ENCODE data around the gene PTPRN2.

Gene PTPRN2

DNA sequence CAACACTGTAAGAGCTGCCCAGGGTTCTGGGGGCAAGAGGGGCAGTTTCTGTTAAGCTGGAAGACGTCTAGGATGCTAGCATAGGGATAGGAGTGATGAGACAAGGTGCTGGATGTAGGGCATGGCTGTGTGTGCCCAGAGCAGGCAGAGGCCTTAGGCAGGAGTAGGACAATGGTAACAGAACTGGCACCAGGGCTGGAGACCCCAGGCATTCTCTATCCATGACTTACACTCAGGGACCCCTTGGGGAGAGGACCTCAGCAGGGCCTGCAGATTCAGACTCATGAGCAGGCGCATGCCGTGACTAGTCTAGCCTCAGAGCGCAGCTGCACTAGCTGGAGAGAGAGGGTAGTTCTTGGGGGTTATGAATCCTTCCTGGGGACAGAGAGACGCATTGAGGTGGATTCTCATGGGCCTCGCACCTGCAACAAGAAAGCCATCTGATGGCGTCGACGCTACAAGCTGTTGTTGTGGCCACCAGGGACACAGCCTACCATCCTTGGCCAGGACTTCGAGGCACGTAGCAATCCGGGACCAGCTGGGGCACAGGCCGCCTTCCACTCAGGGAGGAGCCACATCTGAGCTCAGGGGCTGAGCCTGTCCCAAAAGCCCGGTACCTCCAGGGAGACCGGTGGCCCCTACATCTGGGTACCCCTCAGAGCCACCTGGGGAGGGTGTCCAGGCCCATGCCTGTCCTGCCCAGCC lies 474.1 kb downstream of the PTPRN2 start:
- DNase-seq (ENCODE audit: low read depth): no peak

DNA sequence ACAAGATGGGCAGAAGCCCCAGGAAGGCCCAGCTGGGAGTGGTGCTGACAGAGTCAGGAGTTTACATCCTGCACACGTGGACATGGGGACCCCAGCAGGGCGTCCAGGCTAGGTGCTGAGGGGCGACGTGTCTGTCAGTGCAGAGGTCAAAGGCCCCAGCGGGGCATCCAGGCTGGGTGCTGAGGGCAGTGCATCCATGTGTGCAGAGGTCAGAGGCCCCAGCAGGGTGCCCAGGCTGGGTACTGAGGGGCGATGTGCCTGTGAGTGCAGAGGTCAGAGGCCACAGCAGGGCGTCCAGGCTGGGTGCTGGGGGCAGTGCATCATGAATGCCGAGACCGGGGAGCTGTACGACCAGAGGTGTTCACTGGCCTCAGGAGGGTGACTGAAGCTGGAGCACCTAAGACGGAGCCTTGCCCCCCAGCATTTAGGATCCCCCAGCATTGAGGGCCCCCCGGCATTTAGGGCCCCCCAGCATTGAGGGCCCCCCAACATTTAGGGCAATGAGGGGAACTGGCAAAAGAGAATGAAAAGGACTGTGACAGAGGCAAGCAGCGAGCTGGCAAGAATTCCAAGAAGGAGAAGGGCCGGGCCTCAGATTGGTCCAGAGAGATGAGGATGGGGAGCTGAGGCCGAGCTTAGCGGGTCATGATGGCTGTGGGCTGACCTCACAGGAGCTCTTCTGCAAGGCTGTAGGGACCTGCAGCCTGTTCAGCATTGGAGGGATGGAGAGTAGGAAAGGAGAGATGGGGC lies 474.9 kb downstream of the PTPRN2 start:
- no peak for DNase-seq (ENCODE audit: low read depth)

DNA sequence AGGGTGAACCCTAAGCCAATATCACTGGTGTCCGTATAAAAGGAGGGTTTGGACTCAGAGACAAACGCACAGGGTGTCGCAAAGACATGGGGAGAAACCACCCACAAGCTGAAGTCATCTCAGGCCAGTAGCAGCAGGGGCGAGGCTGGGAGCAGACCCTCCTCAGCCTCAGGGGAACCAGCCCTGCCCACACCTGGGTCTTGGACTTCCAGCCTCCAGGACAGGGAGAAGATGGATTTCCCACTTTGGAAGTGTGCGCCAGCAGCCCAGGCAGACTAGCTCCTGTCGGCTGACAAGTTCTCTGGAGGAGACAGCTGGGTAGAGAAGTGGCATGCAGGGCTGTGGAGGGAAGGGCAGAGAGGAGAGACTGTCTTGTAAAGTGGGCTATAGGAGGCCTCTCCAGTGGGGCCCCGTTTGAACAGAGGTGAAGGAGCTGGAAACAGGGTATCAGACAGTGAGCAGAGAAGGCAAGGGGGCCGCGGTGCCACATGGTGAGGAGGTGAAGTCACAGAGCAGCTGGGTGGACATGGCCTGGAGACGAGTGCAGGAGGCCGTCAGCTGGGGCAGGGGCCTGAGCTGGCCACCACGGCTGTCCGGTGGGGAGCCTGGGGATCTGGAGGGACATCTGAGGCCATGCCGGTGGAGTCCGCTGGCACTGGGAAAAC lies 475.6 kb downstream of the PTPRN2 start:
- no peak for DNase-seq (ENCODE audit: low read depth)

DNA sequence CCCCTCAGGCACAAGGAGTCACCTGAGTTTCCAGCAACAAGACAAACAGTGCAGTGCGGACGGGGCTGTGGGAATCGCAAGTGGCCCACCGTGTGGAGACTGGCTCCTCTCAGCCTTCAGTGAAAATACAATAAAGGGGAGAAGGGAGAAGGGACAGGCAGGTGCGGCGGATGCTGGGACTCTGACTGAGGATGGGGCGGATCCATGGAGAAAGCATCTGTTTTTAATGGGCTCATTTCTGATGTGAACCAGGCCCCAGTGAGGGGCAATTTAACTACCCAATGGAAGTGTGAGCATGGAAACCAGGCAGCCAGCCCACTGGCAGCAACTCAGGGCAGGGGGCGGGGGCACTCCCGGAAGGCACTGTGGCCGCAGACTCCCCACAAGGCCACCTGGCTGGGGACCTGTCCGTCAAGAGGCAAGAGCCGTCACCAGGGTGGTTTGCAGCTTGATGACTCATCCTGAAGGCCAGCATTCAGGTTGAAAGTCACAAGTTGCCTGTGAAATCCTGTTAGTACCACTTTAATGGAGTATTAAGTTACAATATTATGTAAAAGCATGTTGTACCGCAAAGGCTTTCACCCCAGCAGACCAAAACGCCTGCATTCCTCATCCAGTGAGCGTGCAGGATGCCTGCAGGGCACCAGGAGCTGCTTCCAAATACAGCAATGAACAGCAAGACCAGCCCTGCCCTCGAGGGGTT lies 476.4 kb downstream of the PTPRN2 start:
- DNase-seq (ENCODE audit: low read depth): no peak

DNA sequence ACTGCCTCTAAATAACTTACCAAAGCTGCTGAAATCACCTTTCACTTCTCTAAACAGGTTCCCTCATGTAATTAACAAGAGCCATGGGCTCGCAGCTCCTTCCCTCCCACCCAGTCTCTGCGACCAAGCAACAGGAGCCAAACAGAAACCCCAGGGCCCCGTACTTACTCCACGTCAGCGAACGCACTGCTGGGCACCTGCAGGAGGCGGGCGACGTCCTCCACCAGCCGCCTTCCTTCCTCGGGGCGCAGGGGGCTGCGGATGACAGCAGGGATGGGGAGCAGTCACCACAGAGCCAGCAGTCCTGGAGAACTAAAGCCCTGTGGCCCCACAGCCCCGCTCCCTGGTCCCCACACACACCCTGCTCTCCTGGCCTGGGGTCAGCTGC lies 477.0 kb downstream of the PTPRN2 start:
- DNase-seq (ENCODE audit: low read depth): no peak

DNA sequence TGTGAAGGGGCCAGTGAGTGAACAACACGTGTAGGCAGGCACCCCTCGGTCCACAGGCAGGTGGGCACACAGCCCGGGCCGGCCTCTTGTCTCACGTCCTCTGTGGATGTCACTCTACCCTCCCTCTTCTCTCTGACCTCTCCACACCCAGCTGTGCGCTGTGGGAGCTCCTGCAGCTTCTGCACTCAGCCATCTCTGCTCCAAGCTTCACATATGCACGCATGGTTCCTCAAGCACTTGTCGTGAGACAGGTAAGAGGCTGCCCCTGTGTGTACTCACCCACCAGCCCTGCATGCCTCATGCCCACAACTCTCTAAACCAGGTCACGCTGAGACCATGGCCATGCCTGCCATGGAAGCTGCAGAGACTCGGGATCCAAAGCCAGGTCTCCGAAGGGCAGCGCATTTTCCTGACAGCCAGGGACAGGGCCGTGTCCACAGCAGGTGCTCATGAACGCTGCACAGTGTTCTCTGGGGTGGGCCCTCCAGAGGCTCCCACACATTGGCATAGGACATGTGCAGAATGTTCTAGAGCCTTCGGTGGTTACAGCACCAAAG lies 477.5 kb downstream of the PTPRN2 start:
- no peak for DNase-seq (ENCODE audit: low read depth)

DNA sequence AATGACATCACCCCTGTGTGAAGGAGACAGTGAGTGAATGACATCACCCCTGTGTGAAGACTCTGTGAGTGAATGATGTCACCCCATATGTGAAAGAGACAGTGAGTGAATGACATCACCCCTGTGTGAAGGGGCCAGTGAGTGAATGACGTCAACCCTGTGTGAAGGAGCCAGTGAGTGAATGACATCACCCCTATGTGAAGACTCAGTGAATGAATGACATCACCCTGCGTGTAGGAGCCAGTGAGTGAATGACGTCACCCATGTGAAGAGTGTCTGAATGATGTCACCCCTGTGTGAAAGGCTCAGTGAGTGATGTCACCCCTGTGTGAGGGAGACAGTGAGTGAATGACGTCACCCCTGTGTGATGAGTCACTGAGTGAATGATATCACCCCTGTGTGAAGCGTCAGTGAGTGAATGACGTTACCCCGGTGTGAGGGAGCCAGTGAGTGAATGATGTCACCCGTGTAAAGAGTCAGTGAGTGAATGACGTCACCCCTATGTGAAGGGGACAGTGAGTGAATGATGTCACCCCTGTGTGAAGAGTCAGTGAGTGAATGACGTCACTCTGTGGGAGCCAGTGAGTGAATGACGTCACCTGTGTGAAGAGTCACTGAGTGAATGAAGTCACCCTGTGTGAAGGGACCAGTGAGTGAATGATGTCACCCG lies 478.1 kb downstream of the PTPRN2 start:
- no peak for DNase-seq (ENCODE audit: low read depth)

DNA sequence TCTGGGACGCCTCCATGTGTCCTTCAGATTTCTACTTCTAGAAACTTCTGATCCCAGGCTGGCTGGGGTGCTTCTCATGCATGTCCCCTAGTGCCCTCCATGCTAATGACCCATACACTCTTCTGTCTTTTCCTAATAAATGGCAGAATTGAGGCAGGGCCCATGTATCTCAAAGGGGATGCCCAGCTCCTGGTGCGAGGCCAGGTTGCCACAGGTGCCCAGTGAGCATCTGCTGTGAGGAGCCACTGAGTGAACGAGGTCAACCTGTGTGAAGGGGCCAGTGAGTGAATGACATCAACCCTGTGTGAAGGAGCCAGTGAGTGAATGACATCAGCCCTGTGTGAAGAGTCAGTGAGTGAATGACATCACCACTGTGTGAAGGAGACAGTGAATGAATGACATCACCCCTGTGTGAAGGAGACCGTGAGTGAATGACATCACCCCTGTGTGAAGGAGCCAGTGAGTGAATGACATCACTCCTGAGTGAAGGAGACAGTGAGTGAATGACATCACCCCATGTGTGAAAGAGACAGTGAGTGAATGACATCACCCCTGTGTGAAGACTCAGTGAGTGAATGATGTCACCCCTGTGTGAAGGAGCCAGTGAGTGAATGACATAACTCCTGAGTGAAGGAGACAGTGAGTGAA lies 478.9 kb downstream of the PTPRN2 start:
- no peak for DNase-seq (ENCODE audit: low read depth)

DNA sequence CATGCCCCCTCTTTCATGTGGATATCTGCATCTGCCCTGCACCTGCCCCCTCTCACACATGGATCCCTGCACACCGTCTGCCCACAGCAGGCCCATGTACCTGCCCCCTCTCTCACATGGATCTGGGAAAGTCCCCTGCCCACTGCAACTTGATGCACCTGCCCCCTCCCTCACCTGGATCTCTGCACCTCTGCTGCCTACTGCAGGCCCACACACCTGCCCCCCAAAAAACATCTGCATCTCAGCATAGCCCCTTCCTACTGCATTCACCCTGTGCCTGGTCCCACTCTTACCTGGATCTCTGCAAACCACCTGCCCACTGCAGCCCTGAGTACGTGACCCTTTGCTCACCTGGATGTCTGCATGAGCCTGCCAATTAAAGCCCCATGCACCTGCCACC lies 479.8 kb downstream of the PTPRN2 start:
- DNase-seq (ENCODE audit: low read depth): no peak

DNA sequence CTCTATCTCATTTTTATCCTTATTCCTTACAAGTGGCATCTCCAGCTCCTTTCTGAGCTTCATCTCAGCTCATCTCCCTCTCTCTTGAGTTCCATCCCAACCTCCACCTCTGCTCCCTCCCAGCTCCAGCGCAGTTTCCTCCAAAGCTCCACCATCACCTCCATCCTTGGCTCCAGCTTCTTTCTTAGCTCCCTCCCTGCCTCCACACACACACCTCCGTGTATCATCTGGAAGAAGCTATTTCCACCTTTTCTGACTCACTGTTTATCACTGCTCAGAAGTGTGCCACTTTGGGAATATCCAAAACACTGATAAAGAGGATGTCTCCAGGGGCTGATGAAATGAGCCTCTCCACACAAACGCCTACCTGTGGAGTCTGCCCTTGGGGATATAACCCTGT lies 481.4 kb downstream of the PTPRN2 start:
- DNase-seq (ENCODE audit: low read depth): no peak

DNA sequence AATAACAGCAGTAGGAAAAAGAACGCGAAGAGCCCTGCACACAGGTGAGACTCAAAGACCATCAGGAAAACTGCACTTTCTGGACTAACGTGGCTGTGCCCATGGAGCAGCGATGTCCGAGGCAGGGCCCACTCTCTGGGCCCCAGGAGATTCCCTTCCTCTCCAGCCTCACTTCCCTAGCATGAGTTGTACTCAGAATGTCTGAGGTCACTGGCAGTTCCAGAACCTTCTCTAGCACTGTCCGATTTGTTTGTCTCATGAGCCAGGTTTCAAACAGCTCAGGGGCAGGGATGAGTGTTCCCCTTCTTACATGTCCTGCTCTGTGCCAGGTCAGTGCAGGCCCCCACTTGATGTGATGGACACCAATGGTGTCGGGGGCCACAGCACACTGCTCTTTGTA lies 484.2 kb downstream of the PTPRN2 start:
- DNase-seq (ENCODE audit: low read depth): no peak

DNA sequence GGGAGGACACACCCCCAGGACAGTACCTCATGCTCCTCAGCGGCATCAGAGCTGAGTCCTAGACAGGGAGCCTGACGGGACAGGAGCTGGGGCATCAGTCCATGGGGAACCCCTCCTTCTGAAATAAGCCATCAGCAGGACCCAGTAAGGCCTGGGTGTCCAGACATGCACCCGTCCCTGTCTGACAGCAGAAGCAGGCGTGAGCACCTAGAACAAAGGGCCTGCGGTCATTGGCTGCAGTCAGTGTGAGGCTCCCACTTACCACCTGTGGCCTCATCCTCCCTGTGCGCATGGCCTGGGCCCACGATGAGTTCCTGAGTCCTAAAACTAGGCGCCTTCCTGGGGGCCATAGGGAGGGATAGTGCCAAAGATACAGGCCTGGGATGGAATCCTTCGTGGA lies 484.7 kb downstream of the PTPRN2 start:
- DNase-seq (ENCODE audit: low read depth): no peak

DNA sequence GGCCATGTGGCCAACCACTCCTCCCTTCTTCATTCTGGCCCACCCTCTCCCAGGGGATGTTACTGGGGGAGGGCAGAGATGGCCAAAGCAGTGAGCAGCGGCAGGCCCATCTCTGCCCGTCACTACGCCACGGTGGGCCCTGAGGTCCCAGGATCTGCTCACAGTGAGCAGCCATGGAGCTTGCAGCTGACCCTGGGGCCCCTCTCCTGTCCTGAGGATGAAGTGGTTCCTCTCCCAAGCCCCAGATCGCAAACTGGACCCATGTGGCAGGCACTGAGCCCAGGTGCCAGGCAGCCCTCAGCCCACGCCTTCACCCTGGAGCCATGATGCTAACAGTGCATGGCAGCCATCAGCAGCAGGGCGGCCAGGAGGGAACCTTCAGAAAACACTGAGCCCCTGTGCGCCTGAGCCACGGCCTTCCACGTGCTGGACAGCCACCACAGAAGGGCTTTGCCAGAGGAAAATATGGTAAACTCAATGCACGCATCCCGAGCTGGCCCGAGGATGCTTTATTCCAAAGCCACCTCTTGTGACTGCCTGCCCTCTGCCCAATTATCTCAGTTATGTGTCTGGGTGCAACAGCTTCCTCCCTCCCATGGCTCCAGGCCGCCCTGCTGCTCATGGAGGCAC lies 485.7 kb downstream of the PTPRN2 start:
- no peak for DNase-seq (ENCODE audit: low read depth)

DNA sequence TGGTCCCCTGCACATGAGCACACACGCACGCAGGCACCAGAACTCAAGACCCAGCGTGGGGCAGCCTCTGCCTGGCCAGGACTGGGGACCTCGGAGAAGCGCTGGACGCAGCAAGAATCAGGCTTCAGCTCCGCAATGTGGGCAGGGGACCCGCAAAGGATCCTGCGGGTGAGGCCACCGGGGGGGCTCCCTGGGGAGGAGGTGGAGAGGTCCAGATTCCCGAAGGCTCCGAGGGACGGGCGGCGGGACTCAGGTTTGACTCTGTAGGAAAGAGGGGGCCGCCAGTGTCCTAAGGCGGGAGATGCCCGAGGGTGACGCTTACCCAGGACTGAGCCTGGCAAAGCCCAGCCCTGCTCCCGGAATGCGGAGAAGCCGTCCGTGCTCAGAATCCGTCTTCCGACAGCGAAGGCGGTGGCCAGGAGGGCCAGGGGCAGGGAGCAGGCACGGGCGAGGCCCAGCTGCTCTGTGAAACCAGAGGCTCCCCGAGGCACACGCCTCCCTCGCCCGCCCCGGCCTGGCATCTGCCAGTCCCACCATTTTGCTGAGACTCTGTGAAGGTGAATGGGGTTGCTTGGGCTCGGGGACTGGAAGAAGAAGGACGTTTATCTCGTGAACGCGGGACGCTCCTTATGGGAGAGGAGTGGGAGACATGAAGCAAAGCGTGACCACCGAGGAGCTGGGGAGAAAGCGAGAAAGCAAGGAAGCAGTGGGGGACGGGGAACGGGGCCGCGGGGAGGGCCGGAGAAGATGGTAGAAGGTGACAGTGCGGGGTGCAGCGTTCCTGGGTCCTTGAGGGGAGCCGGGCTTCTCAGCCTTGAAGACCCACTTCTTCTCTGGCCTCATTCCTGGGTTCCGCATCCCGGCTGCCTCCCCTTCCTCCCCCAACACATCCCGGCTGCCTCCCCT lies 489.2 kb downstream of the PTPRN2 start:
- no peak for DNase-seq (ENCODE audit: low read depth)

DNA sequence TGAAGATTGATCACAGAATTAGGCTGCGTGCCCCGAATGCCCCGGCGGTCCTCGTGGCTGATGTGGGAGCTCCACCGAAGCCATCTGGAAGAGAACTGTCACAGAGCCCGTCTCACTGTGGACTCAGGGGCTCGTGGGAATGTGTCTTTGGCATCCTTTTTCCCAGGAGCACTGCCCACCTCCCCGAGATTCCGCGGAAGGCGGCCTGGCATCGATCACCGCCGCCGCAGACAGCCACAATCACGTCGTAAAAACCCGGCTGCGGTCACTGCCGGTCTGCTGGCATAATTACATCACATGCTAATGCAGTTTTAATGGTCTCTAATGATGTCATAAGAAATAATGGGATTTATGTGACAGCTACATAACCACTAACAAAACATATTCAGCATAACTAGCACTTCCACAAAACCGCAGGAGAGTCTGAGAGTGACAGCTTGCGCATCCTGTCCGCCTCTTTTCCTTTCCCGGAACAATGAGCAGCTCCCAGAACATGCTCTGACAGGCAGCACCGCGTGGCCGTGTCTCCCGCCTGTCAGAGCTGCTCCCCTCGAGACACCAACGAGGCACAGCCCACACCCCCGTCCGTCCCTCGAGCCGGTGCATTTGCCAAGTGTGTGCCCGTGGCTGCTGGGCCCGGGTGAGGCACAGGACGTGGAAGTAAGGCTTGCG lies 490.0 kb downstream of the PTPRN2 start:
- no peak for DNase-seq (ENCODE audit: low read depth)

DNA sequence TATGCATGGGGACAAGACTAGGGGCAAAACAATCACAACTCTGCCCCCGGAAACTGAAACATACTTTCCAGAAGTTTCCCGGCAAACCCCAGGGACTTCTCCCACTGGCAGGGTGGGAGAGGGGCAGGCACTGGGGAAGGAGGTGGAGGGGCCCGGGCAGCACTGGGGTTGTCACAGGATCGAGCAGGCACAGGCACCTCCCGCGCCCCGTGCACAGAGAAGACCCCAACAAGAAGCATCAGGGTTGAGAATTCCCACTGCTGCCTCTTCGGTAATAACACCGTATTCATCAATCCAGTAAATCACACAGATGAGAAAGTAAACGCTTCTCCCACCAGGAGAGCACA lies 490.5 kb downstream of the PTPRN2 start:
- no peak for DNase-seq (ENCODE audit: low read depth)

DNA sequence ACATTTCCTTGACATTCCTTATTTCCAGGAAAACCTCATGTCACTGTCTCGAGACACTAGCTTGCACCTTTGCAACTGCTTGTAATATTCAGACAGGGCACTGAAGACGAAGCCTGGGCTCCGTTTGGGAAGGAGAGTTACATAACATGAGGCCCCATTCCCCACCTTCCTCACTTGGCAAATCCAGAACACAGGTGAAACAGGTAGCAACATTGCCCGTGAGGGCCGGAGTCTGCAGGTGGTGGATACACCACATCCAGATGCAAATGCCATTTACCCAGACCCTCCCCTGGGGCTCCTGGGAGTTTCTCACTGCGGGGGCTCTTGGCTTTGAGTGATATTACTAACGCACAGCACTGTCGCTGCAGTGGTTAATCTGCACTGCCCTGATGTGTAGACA lies 491.0 kb downstream of the PTPRN2 start:
- no peak for DNase-seq (ENCODE audit: low read depth)

DNA sequence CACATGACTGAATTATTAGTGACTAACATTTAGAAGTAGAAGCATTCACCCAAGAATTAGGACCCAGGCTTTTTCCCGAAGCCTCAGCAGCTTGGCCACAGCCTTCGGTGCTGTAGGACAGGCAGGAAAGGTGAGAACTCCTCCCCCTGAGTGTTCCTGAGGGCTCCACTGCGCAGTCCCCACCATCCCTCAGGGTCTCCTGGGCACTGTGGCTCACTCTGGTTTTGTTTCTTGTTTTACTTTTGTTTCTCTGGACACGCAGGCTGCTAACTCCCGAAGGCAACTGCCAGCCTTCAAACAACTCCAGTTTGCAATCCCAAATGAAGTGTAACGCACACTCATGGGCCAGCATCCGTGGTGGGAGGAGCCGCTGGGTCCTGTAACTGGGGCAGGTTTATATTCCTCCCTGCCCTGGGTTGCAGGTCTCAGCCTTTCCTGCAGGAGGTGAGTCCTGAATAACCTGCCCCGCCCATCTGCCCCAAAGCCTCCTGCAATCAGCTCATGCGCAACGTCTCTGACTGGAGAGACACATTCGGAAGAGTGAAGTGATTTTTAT lies 492.9 kb downstream of the PTPRN2 start:
- DNase-seq (ENCODE audit: low read depth): no peak

DNA sequence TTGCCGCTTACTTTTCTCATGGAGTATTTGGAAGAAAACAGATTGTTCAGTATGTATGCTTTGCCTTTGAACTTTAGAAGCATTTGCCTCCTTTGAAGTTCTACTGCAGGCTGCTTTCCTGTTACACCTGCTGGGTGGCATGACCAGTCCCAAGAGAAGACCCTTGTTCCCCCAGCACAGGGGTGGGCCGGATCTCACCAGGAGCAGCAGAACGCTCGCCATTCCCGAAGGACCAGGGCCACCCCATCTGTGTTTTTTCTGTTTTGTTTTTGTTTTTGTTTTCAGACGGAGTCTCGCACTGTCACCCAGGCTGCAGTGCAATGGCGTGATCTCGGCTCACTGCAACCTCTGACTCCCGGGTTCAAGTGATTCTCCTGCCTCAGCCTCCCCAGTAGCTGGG lies 493.6 kb downstream of the PTPRN2 start:
- no peak for DNase-seq (ENCODE audit: low read depth)

Measured in stimulated activated CD8-positive, alpha-beta memory T cell treated with anti-CD3 and anti-CD28 coated beads, Interleukin-15, amount 100 ng/mL, for 24 hours (primary cell).